ENCODE results near the gene TNFRSF4. TPM values are rescaled to one million over a fixed set of nuclear protein-coding genes. Genes with fewer than 3 reads are reported as not detected.

TNFRSF4 gene
- total RNA-seq, 6 experiments from 2014 or later, result 0.17 TPM; not detected in 5

GRCh38 chr1:1221887-1222574 is 8.1 kb upstream of the TNFRSF4 start:
- no peak overlapping the region for H3K4me3 Mint-ChIP-seq
- no peaks in the 10 kb centered on the region for H3K9me3 Mint-ChIP-seq
- H3K4me1 Mint-ChIP-seq (ENCODE audit: low read depth), result no peaks in the 10 kb centered on the region
- no peak overlapping the region for H3K27ac Mint-ChIP-seq
- peaks cover 32% of the 10 kb centered on the region for H3K36me3 Mint-ChIP-seq (ENCODE audit: low read depth)
- no peak for DNase-seq
- no peak for TF ChIP-seq CTCF (IDR thresholded peaks at IDR 0.05)
- H3K27me3 Mint-ChIP-seq (ENCODE audit: insufficient read depth), result 0 out of 2 replicates have a peak, but pooled peaks cover 1% of the 10 kb centered on the region

- no peaks in the 10 kb centered on the region for H3K4me1 Mint-ChIP-seq (ENCODE audit: low read depth)
- no peak overlapping the region for H3K4me3 Mint-ChIP-seq
- H3K27me3 Mint-ChIP-seq (ENCODE audit: insufficient read depth), result 0 out of 2 replicates have a peak, but pooled peaks cover 1% of the 10 kb centered on the region
- no peak overlapping the region for H3K27ac Mint-ChIP-seq
- H3K36me3 Mint-ChIP-seq (ENCODE audit: low read depth), result peaks cover 27% of the 10 kb centered on the region
- no peak for DNase-seq
- H3K9me3 Mint-ChIP-seq, result no peaks in the 10 kb centered on the region
- no peak for TF ChIP-seq CTCF (IDR thresholded peaks at IDR 0.05)
Observed at GRCh38 chr1:1220197-1220596, 6.2 kb upstream of the TNFRSF4 start.

DNA sequence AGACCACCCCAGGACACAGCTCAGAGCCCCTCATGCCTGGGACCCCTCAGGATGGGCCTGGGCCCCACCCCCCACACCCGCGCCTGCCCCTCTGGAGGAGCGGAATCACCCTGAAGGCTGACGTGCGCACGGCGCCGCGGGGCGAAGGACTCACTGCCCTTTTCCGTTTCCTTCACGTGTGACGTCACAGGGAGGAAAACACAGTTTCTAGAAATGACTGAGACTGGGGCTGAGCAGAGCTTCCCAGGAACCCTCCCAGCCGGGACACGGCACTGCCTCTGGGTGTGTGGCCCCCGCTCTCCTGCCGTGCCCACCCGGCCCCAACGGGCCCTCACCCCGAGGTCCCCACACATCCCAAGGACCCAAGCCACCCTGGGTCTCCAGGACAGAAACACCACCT is 5.4 kb upstream of the TNFRSF4 start:
- H3K4me3 Mint-ChIP-seq, result no peak overlapping the region
- DNase-seq, result no peak
- peaks cover 23% of the 10 kb centered on the region for H3K36me3 Mint-ChIP-seq (ENCODE audit: low read depth)
- TF ChIP-seq CTCF (IDR thresholded peaks at IDR 0.05), result no peak
- H3K9me3 Mint-ChIP-seq, result no peaks in the 10 kb centered on the region
- no peak overlapping the region for H3K27ac Mint-ChIP-seq
- H3K4me1 Mint-ChIP-seq (ENCODE audit: low read depth), result no peaks in the 10 kb centered on the region
- H3K27me3 Mint-ChIP-seq (ENCODE audit: insufficient read depth), result 0 out of 2 replicates have a peak, but pooled peaks cover 1% of the 10 kb centered on the region

DNA sequence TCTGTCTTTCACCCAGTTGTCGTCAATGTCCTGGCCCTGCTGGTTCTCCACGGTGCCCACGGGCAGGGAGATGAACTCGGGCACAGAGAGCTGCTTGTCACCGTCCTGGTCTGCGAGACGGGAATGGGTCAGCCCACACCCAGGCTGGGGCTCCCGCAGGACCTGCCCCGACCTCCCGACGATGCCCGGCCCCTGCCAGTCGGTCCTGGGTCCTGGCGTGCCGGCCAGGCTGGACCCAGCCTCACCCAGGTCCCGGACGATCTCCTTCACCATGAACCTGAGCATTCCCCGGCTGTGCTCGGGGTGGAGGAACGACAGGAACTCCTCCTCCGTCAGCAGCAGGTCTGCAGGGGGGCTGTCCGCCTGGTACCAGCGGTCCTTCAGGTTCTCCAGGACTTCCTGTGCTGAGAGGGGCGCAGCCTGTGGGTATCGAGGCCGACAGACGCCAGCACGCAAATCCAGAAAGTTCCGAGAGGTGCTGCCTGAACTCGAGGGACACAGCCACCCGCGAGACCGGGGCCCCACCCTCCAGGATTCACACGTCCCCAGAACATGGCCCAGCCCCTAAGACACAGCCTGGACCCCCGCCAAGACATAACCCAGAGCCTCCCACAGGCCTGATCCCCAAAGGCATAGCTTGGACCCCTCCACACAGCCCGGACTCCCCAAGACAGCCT is 4.7 kb upstream of the TNFRSF4 start:
- peaks cover 23% of the 10 kb centered on the region for H3K36me3 Mint-ChIP-seq (ENCODE audit: low read depth)

More for the DNA sequence above, 4.7 kb upstream of the TNFRSF4 start:
- DNase-seq, result no peak
- Mint-ChIP-seq H3K9me3 (no peaks in the 10 kb centered on the region), H3K27me3 (ENCODE audit: insufficient read depth) (0 out of 2 replicates have a peak, but pooled peaks cover 1% of the 10 kb centered on the region), H3K4me3 (no peak overlapping the region), H3K27ac (no peak overlapping the region), H3K4me1 (ENCODE audit: low read depth) (no peaks in the 10 kb centered on the region)
- TF ChIP-seq CTCF (IDR thresholded peaks at IDR 0.05), result no peak
